ENCODE results near the gene VWA3A. TPM values are rescaled to one million over a fixed set of nuclear protein-coding genes. Genes with fewer than 3 reads are reported as not detected.
"Not testable (repeated sequence)": the region's sequence is repeated elsewhere in the genome, so short reads cannot be mapped to it uniquely, and the experiment has no call there.

The VWA3A gene
- total RNA-seq, 1 donor from 2014 or later: 0.53 TPM

- intact Hi-C loops (cut with micrococcal nuclease): no loop called here
- no peaks in the 10 kb centered on the region for H3K4me1 Mint-ChIP-seq
- H3K27me3 Mint-ChIP-seq: peaks cover 15% of the 10 kb centered on the region
- H3K27ac Mint-ChIP-seq: no peak overlapping the region
- ATAC-seq (ENCODE audit: low read depth) (no peak), DNase-seq (no peak)
- H3K4me3 Mint-ChIP-seq: no peak overlapping the region
- no peaks in the 10 kb centered on the region for H3K36me3 Mint-ChIP-seq (ENCODE audit: low read depth)
- no peak for TF ChIP-seq CTCF (IDR thresholded peaks at IDR 0.05)
- ChIA-PET POLR2A (no interaction called here), CTCF (no interaction called here)
- no peaks in the 10 kb centered on the region for H3K9me3 Mint-ChIP-seq
These were observed 52.2 kb downstream of the VWA3A start for GRCh38 chr16:22144520-22144919.

- H3K4me1 Mint-ChIP-seq: no peaks in the 10 kb centered on the region
- ATAC-seq (ENCODE audit: low read depth) (no peak), DNase-seq (no peak)
- no peak overlapping the region for H3K4me3 Mint-ChIP-seq
- ChIA-PET CTCF (no interaction called here), POLR2A (no interaction called here)
- no peak overlapping the region for H3K27ac Mint-ChIP-seq
- no peaks in the 10 kb centered on the region for H3K27me3 Mint-ChIP-seq
- intact Hi-C loops (cut with micrococcal nuclease): no loop called here
- no peaks in the 10 kb centered on the region for H3K36me3 Mint-ChIP-seq (ENCODE audit: low read depth)
- no peak for TF ChIP-seq CTCF (IDR thresholded peaks at IDR 0.05)
- H3K9me3 Mint-ChIP-seq: no peaks in the 10 kb centered on the region
These were observed 55.5 kb downstream of the VWA3A start for GRCh38 chr16:22147853-22148252.

DNA sequence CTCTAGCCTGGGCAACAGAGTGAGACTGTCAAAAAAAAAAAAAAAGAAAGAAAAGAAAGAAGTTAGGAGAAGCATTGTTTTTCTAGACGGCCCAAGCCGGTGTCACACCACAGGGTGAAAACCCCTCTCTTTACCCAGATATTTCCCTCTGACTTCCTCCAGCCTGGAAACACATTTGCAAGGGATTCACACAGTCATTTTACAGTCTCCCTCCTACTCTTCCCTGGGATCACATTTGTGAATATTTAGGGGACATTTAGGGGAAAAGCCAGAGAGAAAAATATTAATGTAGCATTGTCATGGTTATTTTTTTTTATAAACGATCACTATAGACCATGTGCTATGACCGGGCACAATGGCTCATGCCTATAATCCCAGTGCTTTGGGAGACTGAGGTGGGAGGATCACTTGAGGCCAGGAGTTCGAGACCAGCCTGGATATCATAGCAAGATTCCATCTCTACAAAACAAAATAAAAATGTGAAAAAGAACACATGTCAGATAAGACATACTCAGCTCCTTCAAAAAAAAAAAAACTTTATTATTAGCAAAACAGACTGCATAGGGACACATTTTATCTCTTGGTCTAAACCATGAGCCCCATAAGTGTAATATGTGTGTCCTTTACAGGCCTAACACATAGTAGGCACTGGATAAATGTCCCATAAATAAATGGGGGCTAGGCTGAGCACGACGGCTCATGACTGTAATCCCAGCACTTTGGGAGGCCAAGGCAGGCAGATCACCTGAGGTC lies 59.1 kb downstream of the VWA3A start:
- intact Hi-C loops (cut with micrococcal nuclease): no loop called here
- CTCF ChIA-PET: no interaction called here
- Mint-ChIP-seq H3K9me3 (no peaks in the 10 kb centered on the region), H3K4me3 (no peak overlapping the region), H3K27ac (no peak overlapping the region), H3K27me3 (no peaks in the 10 kb centered on the region), H3K36me3 (ENCODE audit: low read depth) (no peaks in the 10 kb centered on the region), H3K4me1 (no peaks in the 10 kb centered on the region)
- DNase-seq (no peak), ATAC-seq (ENCODE audit: low read depth) (no peak)
- no peak for TF ChIP-seq CTCF (IDR thresholded peaks at IDR 0.05)
- POLR2A ChIA-PET: no interaction called here

GRCh38 chr16:22152316-22152715 lies 60.0 kb downstream of the VWA3A start:
- intact Hi-C loops (cut with micrococcal nuclease): no loop called here
- no peak for TF ChIP-seq CTCF (IDR thresholded peaks at IDR 0.05)
- ATAC-seq (ENCODE audit: low read depth) (no peak), DNase-seq (no peak)
- ChIA-PET POLR2A (no interaction called here), CTCF (no interaction called here)
- Mint-ChIP-seq H3K4me1 (no peaks in the 10 kb centered on the region), H3K36me3 (ENCODE audit: low read depth) (no peaks in the 10 kb centered on the region), H3K27me3 (no peaks in the 10 kb centered on the region), H3K27ac (no peak overlapping the region), H3K9me3 (no peaks in the 10 kb centered on the region), H3K4me3 (no peak overlapping the region)

DNA sequence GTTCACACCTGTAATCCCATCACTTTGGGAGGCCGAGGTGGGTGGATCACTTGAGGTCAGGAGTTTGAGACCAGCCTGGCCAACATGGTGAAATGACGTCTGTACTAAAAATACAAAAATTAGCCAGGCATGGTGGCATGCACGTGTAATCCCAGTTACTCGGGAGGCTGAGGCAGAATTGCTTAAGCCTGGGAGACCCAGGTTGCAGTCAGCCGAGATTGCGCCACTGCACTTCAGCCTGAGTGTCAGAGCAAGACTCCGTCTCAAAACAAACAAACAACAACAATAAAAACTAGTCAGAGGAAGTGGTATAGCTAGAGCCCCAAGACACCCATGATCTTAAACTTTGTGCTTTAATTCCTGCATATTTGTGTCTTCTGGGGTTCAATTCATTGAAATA lies 60.7 kb downstream of the VWA3A start:
- H3K36me3 Mint-ChIP-seq (ENCODE audit: low read depth); intact Hi-C loops (cut with micrococcal nuclease); H3K4me3 Mint-ChIP-seq; H3K27ac Mint-ChIP-seq; DNase-seq; ATAC-seq (ENCODE audit: low read depth); H3K4me1 Mint-ChIP-seq; H3K9me3 Mint-ChIP-seq; POLR2A ChIA-PET; H3K27me3 Mint-ChIP-seq; CTCF ChIA-PET: not testable (repeated sequence)

GRCh38 chr16:22161401-22161800 lies 69.1 kb downstream of the VWA3A start:
- ATAC-seq (ENCODE audit: low read depth): no peak
- Mint-ChIP-seq H3K4me1 (peaks cover 4% of the 10 kb centered on the region), H3K9me3 (no peaks in the 10 kb centered on the region), H3K27me3 (peaks cover 24% of the 10 kb centered on the region), H3K27ac (no peak overlapping the region), H3K36me3 (ENCODE audit: low read depth) (no peaks in the 10 kb centered on the region), H3K4me3 (no peak overlapping the region)
- CTCF ChIA-PET: no interaction called here
- no peak for TF ChIP-seq CTCF (IDR thresholded peaks at IDR 0.05)
- intact Hi-C loops (cut with micrococcal nuclease): no loop called here
- no peak for DNase-seq
- POLR2A ChIA-PET: no interaction called here
